CD14-positive monocyte (primary cell): ENCODE data around the gene FNDC3B. TPM values are rescaled to one million over a fixed set of nuclear protein-coding genes. Genes with fewer than 3 reads are reported as not detected.
"Not testable (repeated sequence)": the region's sequence is repeated elsewhere in the genome, so short reads cannot be mapped to it uniquely, and the experiment has no call there.

ENCODE experiments used
- DNase-seq, 3 donors: peaks; one replicate each; pipeline ENCODE4 v3.0.0-alpha.2; 2011 to 2022
- H2AFZ ChIP-seq: 2 replicates; pipeline ENCODE4 v1.6.0; 2012; ENCODE audit warnings: mild to moderate bottlenecking, low read depth, low read length, inconsistent platforms; ENCODE audit not compliant: insufficient read depth, poor library complexity, severe bottlenecking
- H3K27ac ChIP-seq, 2 donors: 1 replicate in 1 of 2; 2 replicates in 1 of 2; pipeline ENCODE4 v1.5.1; 2012 to 2013; ENCODE audit warnings: low read length in 2 of 2, control low read depth in 1 of 2, inconsistent platforms in 1 of 2, low read depth in 1 of 2, mild to moderate bottlenecking in 1 of 2
- H3K27me3 ChIP-seq, 2 donors: one replicate each; pipeline versions ENCODE4 v1.6.0 to v1.6.1; 2011 to 2013; ENCODE audit warnings: low read length in 2 of 2; ENCODE audit not compliant: control insufficient read depth in 2 of 2, insufficient read depth in 2 of 2
- H3K36me3 ChIP-seq, 2 donors: replicated peaks in 1 of 2; 1 replicate in 1 of 2; 2 replicates in 1 of 2; pipeline versions ENCODE4 v1.5.1 to v1.6.1; 2012 to 2013; ENCODE audit warnings: low read length in 2 of 2, control low read depth in 1 of 2, inconsistent platforms in 1 of 2, mild to moderate bottlenecking in 1 of 2; ENCODE audit not compliant: insufficient read depth in 2 of 2, control insufficient read depth in 1 of 2
- H3K4me1 ChIP-seq, 2 donors: 1 replicate in 1 of 2; 2 replicates in 1 of 2; pipeline versions ENCODE4 v1.5.1 to v1.6.1; 2012 to 2013; ENCODE audit warnings: low read length in 2 of 2, control low read depth in 1 of 2, inconsistent platforms in 1 of 2, mild to moderate bottlenecking in 1 of 2, moderate library complexity in 1 of 2; ENCODE audit not compliant: insufficient read depth in 2 of 2, control insufficient read depth in 1 of 2
- H3K4me2 ChIP-seq: replicated peaks from 2 replicates; pipeline ENCODE3; 2012; ENCODE audit warnings: low read length, moderate library complexity, mild to moderate bottlenecking; ENCODE audit not compliant: poor library complexity, severe bottlenecking; ENCODE audit errors: extremely low read depth
- H3K4me3 ChIP-seq, 3 experiments: fragments of 200-600 bp in 1 of 3; sonication (generic) in 1 of 3; replicated peaks in 1 of 3; 1 replicate in 2 of 3; 2 replicates in 1 of 3; pipeline ENCODE4 v1.5.1; 2011 to 2013; ENCODE audit warnings: low read length in 3 of 3, mild to moderate bottlenecking in 3 of 3, control low read depth in 2 of 3, low read depth in 2 of 3, inconsistent platforms in 1 of 3, moderate library complexity in 1 of 3
- H3K79me2 ChIP-seq: 2 replicates; pipeline ENCODE4 v1.6.0; 2012; ENCODE audit warnings: mild to moderate bottlenecking, control low read depth, inconsistent platforms, low read length, moderate library complexity; ENCODE audit not compliant: insufficient read depth
- H3K9ac ChIP-seq: 2 replicates; pipeline ENCODE4 v1.6.0; 2017; ENCODE audit warnings: low read length, mild to moderate bottlenecking; ENCODE audit not compliant: insufficient read depth, poor library complexity, severe bottlenecking
- H3K9me3 ChIP-seq, 2 donors: replicated peaks in 1 of 2; 1 replicate in 1 of 2; 2 replicates in 1 of 2; pipeline versions ENCODE4 v1.5.1 to v1.6.1; 2012 to 2013; ENCODE audit warnings: low read length in 2 of 2, control low read depth in 1 of 2; ENCODE audit not compliant: control insufficient read depth in 1 of 2, insufficient read depth in 1 of 2
- H4K20me1 ChIP-seq: 2 replicates; pipeline ENCODE4 v1.6.0; 2012; ENCODE audit warnings: mild to moderate bottlenecking, low read length, control low read depth, moderate library complexity; ENCODE audit not compliant: insufficient read depth
- H3K27ac Mint-ChIP-seq, 7 donors: one replicate each; pipeline ENCODE4 v1.8.0; 2020; ENCODE audit warnings: mild to moderate bottlenecking in 7 of 7, mixed read lengths in 7 of 7, moderate library complexity in 6 of 7, inconsistent platforms in 2 of 7
- H3K27me3 Mint-ChIP-seq, 3 donors: one replicate each; pipeline ENCODE4 v1.8.0; 2021 to 2022; ENCODE audit warnings: low read depth in 3 of 3, mild to moderate bottlenecking in 3 of 3, mixed read lengths in 3 of 3, moderate library complexity in 3 of 3, inconsistent platforms in 1 of 3
- H3K36me3 Mint-ChIP-seq, 2 donors: one replicate each; pipeline ENCODE4 v1.8.0; 2020; ENCODE audit warnings: mixed read lengths in 2 of 2, inconsistent platforms in 1 of 2, mild to moderate bottlenecking in 1 of 2
- H3K4me1 Mint-ChIP-seq: one replicate; pipeline ENCODE4 v1.8.0; 2020; ENCODE audit warnings: mild to moderate bottlenecking, mixed read lengths
- H3K4me3 Mint-ChIP-seq, 2 donors: one replicate each; pipeline ENCODE4 v1.8.0; 2020; ENCODE audit warnings: mild to moderate bottlenecking in 2 of 2, mixed read lengths in 2 of 2, moderate library complexity in 1 of 2
- H3K9me3 Mint-ChIP-seq, 7 donors: one replicate each; pipeline ENCODE4 v1.8.0; 2020 to 2022; ENCODE audit warnings: mixed read lengths in 7 of 7, mild to moderate bottlenecking in 6 of 7, moderate library complexity in 6 of 7, inconsistent platforms in 2 of 7
- CTCF ChIP-seq: fragments of 200-600 bp; IDR thresholded peaks from one replicate; pipeline ENCODE4 v1.8.0; 2022; ENCODE audit warnings: antibody characterized with exemption, mild to moderate bottlenecking
- WGBS: methylation state at CpG from one replicate; pipeline ENCODE4 v1.1.5; 2013; ENCODE audit warnings: missing lambda C conversion rate; ENCODE audit not compliant: insufficient coverage; 5-methylcytosine and 5-hydroxymethylcytosine counted together
- intact Hi-C, 2 donors: fragments of 100-400 bp; cut with micrococcal nuclease; formaldehyde crosslinking; loops; one replicate each; pipeline versions ENCODE4 v1.15.0 to v1.15.1; 2023
- polyA plus RNA-seq, 3 donors: library from polyadenylated mRNA; depleted of rRNA in 1 of 3; unstranded in 2 of 3; stranded (reverse) in 1 of 3; fragments of 300-500 nt in 2 of 3; fragments of >200 nt in 1 of 3; fragmentation: Illumina TruSeq in 2 of 3; gene quantifications; 1 replicate in 2 of 3; 2 replicates in 1 of 3; pipeline ENCODE4 v1.2.3, GENCODE V29; 2012 to 2021

FNDC3B gene
- polyA plus RNA-seq, 3 donors = 19.6 to 36.1 (median 25.7) TPM

- Histone ChIP-seq H3K79me2 (peaks cover 96% of the 10 kb centered on the region), H3K36me3 (peaks cover 9 to 52% of the 10 kb centered on the region in 2 donors), H3K27ac (peak overlapping the region in 1 of 2 donors; percentile 23), H4K20me1 (peaks cover 74% of the 10 kb centered on the region)
- intact Hi-C loops, H3K9ac ChIP-seq, H2AFZ ChIP-seq, DNase-seq, H3K27me3 Mint-ChIP-seq, H3K4me1 ChIP-seq, H3K9me3 ChIP-seq, H3K27me3 ChIP-seq, H3K4me3 Mint-ChIP-seq, H3K4me3 ChIP-seq, H3K4me2 ChIP-seq: not testable (repeated sequence)
- peaks cover 0 to 14% (median 5%) of the 10 kb centered on the region in 7 donors for H3K9me3 Mint-ChIP-seq
- H3K27ac Mint-ChIP-seq = peak overlapping the region in 2 of 7 donors; percentile 56 to 67
- WGBS = no CpG with 5 or more reads among the region's 3 CpGs
- H3K36me3 Mint-ChIP-seq = peaks cover 43 to 51% of the 10 kb centered on the region in 2 donors
- H3K4me1 Mint-ChIP-seq = peaks cover 11% of the 10 kb centered on the region
Measured at GRCh38 chr3:172243376-172243775, 204.0 kb downstream of the FNDC3B start.

- intact Hi-C loops = no loop called here
- H3K27ac Mint-ChIP-seq = peak overlapping the region in 1 of 7 donors; percentile 17
- no peak for TF ChIP-seq CTCF
- Histone ChIP-seq H3K79me2 (peaks cover 93% of the 10 kb centered on the region), H3K27ac (peak overlapping the region in 1 of 2 donors; percentile 23), H3K4me1 (peaks cover 5 to 6% of the 10 kb centered on the region in 2 donors), H3K4me2 (no peak overlapping the region), H3K9me3 (peaks cover 0 to 6% of the 10 kb centered on the region in 2 donors), H3K4me3 (no peak overlapping the region), H3K27me3 (no peaks in the 10 kb centered on the region), H2AFZ (no peak overlapping the region), H3K9ac (no peak overlapping the region), H4K20me1 (peaks cover 68% of the 10 kb centered on the region), H3K36me3 (peaks cover 12 to 55% of the 10 kb centered on the region in 2 donors)
- H3K27me3 Mint-ChIP-seq = no peaks in the 10 kb centered on the region
- DNase-seq = no peak
- no CpG with 5 or more reads among the region's 2 CpGs for WGBS
- no peak overlapping the region for H3K4me3 Mint-ChIP-seq
- H3K4me1 Mint-ChIP-seq = peaks cover 10% of the 10 kb centered on the region
- peaks cover 40 to 50% of the 10 kb centered on the region in 2 donors for H3K36me3 Mint-ChIP-seq
- peaks cover 0 to 14% (median 5%) of the 10 kb centered on the region in 7 donors for H3K9me3 Mint-ChIP-seq
Measured at GRCh38 chr3:172244011-172244410, 204.6 kb downstream of the FNDC3B start.
